ENCODE data around the gene FAM13C. TPM values are rescaled to one million over a fixed set of nuclear protein-coding genes. Genes with fewer than 3 reads are reported as not detected.

Gene FAM13C
- total RNA-seq, 2 experiments from 2014 or later = 0.21 TPM; not detected in 1

- H3K27me3 Mint-ChIP-seq = no peaks in the 10 kb centered on the region
- no peaks in the 10 kb centered on the region for H3K4me1 Mint-ChIP-seq
- no peak for DNase-seq
- H3K27ac Mint-ChIP-seq = no peak overlapping the region
- H3K36me3 Mint-ChIP-seq = no peaks in the 10 kb centered on the region
- no peaks in the 10 kb centered on the region for H3K9me3 Mint-ChIP-seq
- H3K4me3 Mint-ChIP-seq = no peak overlapping the region
Measured at GRCh38 chr10:59375990-59376389, 13.6 kb upstream of the FAM13C start.

- DNase-seq = no peak
- H3K4me1 Mint-ChIP-seq = no peaks in the 10 kb centered on the region
- no peaks in the 10 kb centered on the region for H3K9me3 Mint-ChIP-seq
- no peaks in the 10 kb centered on the region for H3K27me3 Mint-ChIP-seq
- H3K27ac Mint-ChIP-seq = no peak overlapping the region
- no peaks in the 10 kb centered on the region for H3K36me3 Mint-ChIP-seq
- no peak overlapping the region for H3K4me3 Mint-ChIP-seq
Measured at GRCh38 chr10:59374916-59375315, 12.6 kb upstream of the FAM13C start.

GRCh38 chr10:59373071-59373470 lies 10.7 kb upstream of the FAM13C start:
- Mint-ChIP-seq H3K36me3 (no peaks in the 10 kb centered on the region), H3K4me3 (no peak overlapping the region), H3K9me3 (no peaks in the 10 kb centered on the region), H3K4me1 (no peaks in the 10 kb centered on the region), H3K27me3 (no peaks in the 10 kb centered on the region), H3K27ac (no peak overlapping the region)
- no peak for DNase-seq

- H3K9me3 Mint-ChIP-seq = no peaks in the 10 kb centered on the region
- no peaks in the 10 kb centered on the region for H3K36me3 Mint-ChIP-seq
- DNase-seq = no peak
- H3K27ac Mint-ChIP-seq = no peak overlapping the region
- no peaks in the 10 kb centered on the region for H3K27me3 Mint-ChIP-seq
- no peak overlapping the region for H3K4me3 Mint-ChIP-seq
- H3K4me1 Mint-ChIP-seq = no peaks in the 10 kb centered on the region
Measured at GRCh38 chr10:59372543-59372942, 10.2 kb upstream of the FAM13C start.

GRCh38 chr10:59366290-59366689 lies 3.9 kb upstream of the FAM13C start:
- Mint-ChIP-seq H3K4me3 (no peak overlapping the region), H3K36me3 (no peaks in the 10 kb centered on the region), H3K27ac (no peak overlapping the region), H3K27me3 (peaks cover 31% of the 10 kb centered on the region), H3K4me1 (peaks cover 10% of the 10 kb centered on the region), H3K9me3 (no peaks in the 10 kb centered on the region)
- no peak for DNase-seq

GRCh38 chr10:59363446-59363958 lies 1.2 kb upstream of the FAM13C start:
- Mint-ChIP-seq H3K4me3 (no peak overlapping the region), H3K27ac (no peak overlapping the region), H3K36me3 (no peaks in the 10 kb centered on the region), H3K4me1 (peaks cover 10% of the 10 kb centered on the region), H3K9me3 (no peaks in the 10 kb centered on the region), H3K27me3 (peaks cover 48% of the 10 kb centered on the region)
- DNase-seq = no peak

GRCh38 chr10:59362959-59363381 lies 621 bp upstream of the FAM13C start:
- H3K9me3 Mint-ChIP-seq = no peaks in the 10 kb centered on the region
- DNase-seq = no peak
- H3K4me3 Mint-ChIP-seq = peak overlapping the region; percentile 10
- no peak overlapping the region for H3K27ac Mint-ChIP-seq
- no peaks in the 10 kb centered on the region for H3K36me3 Mint-ChIP-seq
- H3K27me3 Mint-ChIP-seq = peaks cover 49% of the 10 kb centered on the region
- peaks cover 10% of the 10 kb centered on the region for H3K4me1 Mint-ChIP-seq

- H3K36me3 Mint-ChIP-seq = no peaks in the 10 kb centered on the region
- H3K4me1 Mint-ChIP-seq = peaks cover 10% of the 10 kb centered on the region
- H3K9me3 Mint-ChIP-seq = no peaks in the 10 kb centered on the region
- DNase-seq = no peak
- no peak overlapping the region for H3K4me3 Mint-ChIP-seq
- peaks cover 49% of the 10 kb centered on the region for H3K27me3 Mint-ChIP-seq
- no peak overlapping the region for H3K27ac Mint-ChIP-seq
Measured at GRCh38 chr10:59361663-59362143, 646 bp downstream of the FAM13C start.

- Mint-ChIP-seq H3K36me3 (no peaks in the 10 kb centered on the region), H3K9me3 (no peaks in the 10 kb centered on the region), H3K4me1 (peaks cover 10% of the 10 kb centered on the region), H3K4me3 (no peak overlapping the region), H3K27ac (no peak overlapping the region), H3K27me3 (peaks cover 49% of the 10 kb centered on the region)
- DNase-seq = no peak
Measured at GRCh38 chr10:59360605-59361405, 1.5 kb downstream of the FAM13C start.

- peaks cover 35% of the 10 kb centered on the region for H3K27me3 Mint-ChIP-seq
- no peak overlapping the region for H3K27ac Mint-ChIP-seq
- no peaks in the 10 kb centered on the region for H3K9me3 Mint-ChIP-seq
- H3K4me3 Mint-ChIP-seq = no peak overlapping the region
- DNase-seq = no peak
- no peaks in the 10 kb centered on the region for H3K36me3 Mint-ChIP-seq
- H3K4me1 Mint-ChIP-seq = peaks cover 10% of the 10 kb centered on the region
Measured at GRCh38 chr10:59358576-59358975, 3.8 kb downstream of the FAM13C start.

GRCh38 chr10:59354434-59354833 lies 7.9 kb downstream of the FAM13C start:
- no peaks in the 10 kb centered on the region for H3K9me3 Mint-ChIP-seq
- no peaks in the 10 kb centered on the region for H3K4me1 Mint-ChIP-seq
- H3K27ac Mint-ChIP-seq = no peak overlapping the region
- no peak overlapping the region for H3K4me3 Mint-ChIP-seq
- DNase-seq = no peak
- H3K36me3 Mint-ChIP-seq = no peaks in the 10 kb centered on the region
- H3K27me3 Mint-ChIP-seq = peaks cover 4% of the 10 kb centered on the region

- H3K36me3 Mint-ChIP-seq = no peaks in the 10 kb centered on the region
- H3K9me3 Mint-ChIP-seq = no peaks in the 10 kb centered on the region
Measured at GRCh38 chr10:59350558-59350957, 11.8 kb downstream of the FAM13C start.

GRCh38 chr10:59346321-59346720 lies 16.0 kb downstream of the FAM13C start:
- DNase-seq = no peak
- H3K27me3 Mint-ChIP-seq = no peaks in the 10 kb centered on the region
- H3K9me3 Mint-ChIP-seq = no peaks in the 10 kb centered on the region
- no peaks in the 10 kb centered on the region for H3K36me3 Mint-ChIP-seq
- no peak overlapping the region for H3K27ac Mint-ChIP-seq
- H3K4me3 Mint-ChIP-seq = no peak overlapping the region
- no peaks in the 10 kb centered on the region for H3K4me1 Mint-ChIP-seq

More at GRCh38 chr10:59350558-59350957, 11.8 kb downstream of the FAM13C start:
- DNase-seq = no peak
- Mint-ChIP-seq H3K4me1 (no peaks in the 10 kb centered on the region), H3K4me3 (no peak overlapping the region), H3K27ac (no peak overlapping the region), H3K27me3 (no peaks in the 10 kb centered on the region)

GRCh38 chr10:59342723-59343122 lies 19.6 kb downstream of the FAM13C start:
- H3K9me3 Mint-ChIP-seq = no peaks in the 10 kb centered on the region
- no peaks in the 10 kb centered on the region for H3K27me3 Mint-ChIP-seq
- H3K36me3 Mint-ChIP-seq = no peaks in the 10 kb centered on the region
- DNase-seq = no peak
- H3K4me3 Mint-ChIP-seq = no peak overlapping the region
- H3K27ac Mint-ChIP-seq = no peak overlapping the region
- no peaks in the 10 kb centered on the region for H3K4me1 Mint-ChIP-seq

- Mint-ChIP-seq H3K9me3 (no peaks in the 10 kb centered on the region), H3K27ac (no peak overlapping the region), H3K36me3 (no peaks in the 10 kb centered on the region), H3K4me1 (no peaks in the 10 kb centered on the region), H3K4me3 (no peak overlapping the region), H3K27me3 (no peaks in the 10 kb centered on the region)
- DNase-seq = no peak
Measured at GRCh38 chr10:59342000-59342399, 20.3 kb downstream of the FAM13C start.

GRCh38 chr10:59340285-59340684 lies 22.1 kb downstream of the FAM13C start:
- DNase-seq = no peak
- H3K27me3 Mint-ChIP-seq = no peaks in the 10 kb centered on the region
- no peak overlapping the region for H3K27ac Mint-ChIP-seq
- H3K36me3 Mint-ChIP-seq = no peaks in the 10 kb centered on the region
- H3K9me3 Mint-ChIP-seq = no peaks in the 10 kb centered on the region
- H3K4me1 Mint-ChIP-seq = no peaks in the 10 kb centered on the region
- H3K4me3 Mint-ChIP-seq = no peak overlapping the region
